Stimulated activated CD8-positive, alpha-beta memory T cell treated with anti-CD3 and anti-CD28 coated beads, Interleukin-7, amount 100 ng/mL, for 1 hour (primary cell): ENCODE results near the gene TMEM52.
"Not testable (repeated sequence)": the region's sequence is repeated elsewhere in the genome, so short reads cannot be mapped to it uniquely, and the experiment has no call there.

Source experiments
- DNase-seq, 2 donors: peaks; one replicate each; pipeline ENCODE4 v3.0.0-alpha.2; 2020; ENCODE audit warnings: low read depth in 2 of 2

The TMEM52 gene

GRCh38 chr1:1946540-1946939 lies 27.5 kb upstream of the TMEM52 start:
- no peak for DNase-seq

DNA sequence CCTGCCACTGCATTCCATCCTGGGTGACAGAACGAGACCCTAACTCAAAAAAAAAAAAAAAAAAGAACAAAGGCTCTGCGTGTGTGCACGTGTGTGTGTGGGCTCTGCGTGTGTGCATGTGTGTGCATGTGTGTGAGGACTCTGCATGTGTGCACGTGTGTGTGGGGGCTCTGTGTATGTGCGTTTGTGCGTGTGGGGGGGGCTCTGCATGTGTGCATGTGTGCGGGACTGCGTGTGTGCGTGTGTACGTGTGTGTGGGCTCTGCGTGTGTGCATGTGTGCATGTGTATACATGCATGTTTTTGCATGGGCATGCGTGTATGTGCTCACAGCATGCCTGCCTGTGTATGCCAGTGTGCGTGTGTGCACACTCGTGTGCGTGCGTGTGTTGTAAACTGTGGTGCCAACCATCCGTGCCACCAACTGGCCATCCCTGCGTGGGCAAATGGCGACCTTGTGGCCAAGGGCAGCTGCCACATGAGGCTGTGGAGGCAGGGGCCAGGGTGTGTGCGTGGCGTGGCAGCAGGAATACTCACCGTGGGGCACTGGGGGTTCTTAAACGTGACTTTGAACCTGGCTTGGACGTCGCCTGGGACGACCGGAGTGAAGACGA lies 26.8 kb upstream of the TMEM52 start:
- no peak for DNase-seq

DNA sequence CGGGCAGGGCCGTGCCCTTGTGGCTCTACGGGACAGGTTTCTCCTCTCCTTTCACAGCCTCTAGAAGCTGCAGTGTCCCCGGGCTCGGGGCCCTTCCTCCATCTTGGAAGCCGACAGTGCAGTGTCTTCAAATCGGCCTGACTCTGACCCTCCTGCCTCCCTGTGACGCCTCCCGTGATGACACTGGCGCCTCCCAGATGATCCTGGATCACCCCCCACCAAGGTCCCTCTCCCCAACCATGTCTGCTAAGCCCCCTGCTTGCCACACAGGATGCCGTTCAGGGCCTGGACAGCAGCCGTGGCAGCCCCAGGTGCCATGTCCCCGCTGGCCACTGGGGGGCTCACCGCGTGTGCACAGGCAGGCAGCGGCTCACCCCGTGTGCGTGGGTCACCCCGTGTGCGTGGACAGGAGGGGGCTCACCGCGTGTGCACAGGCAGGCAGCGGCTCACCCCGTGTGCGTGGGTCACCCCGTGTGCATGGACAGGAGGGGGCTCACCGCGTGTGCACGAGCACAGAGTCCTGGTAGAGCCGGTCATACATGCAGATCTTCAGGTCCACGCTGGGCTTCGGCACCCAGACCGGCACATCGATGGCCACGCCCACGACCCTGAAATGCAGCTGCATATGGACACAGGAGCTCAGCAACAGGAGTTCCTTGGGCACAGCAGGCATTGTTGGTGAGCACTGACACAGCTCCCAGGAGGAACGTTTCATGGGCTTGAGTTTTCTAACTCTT lies 24.9 kb upstream of the TMEM52 start:
- DNase-seq = peak; percentile 19 to 43

- no peak for DNase-seq
Measured at GRCh38 chr1:1942753-1943656, 23.9 kb upstream of the TMEM52 start.

- no peak for DNase-seq
Measured at GRCh38 chr1:1941868-1942752, 23.0 kb upstream of the TMEM52 start.

DNA sequence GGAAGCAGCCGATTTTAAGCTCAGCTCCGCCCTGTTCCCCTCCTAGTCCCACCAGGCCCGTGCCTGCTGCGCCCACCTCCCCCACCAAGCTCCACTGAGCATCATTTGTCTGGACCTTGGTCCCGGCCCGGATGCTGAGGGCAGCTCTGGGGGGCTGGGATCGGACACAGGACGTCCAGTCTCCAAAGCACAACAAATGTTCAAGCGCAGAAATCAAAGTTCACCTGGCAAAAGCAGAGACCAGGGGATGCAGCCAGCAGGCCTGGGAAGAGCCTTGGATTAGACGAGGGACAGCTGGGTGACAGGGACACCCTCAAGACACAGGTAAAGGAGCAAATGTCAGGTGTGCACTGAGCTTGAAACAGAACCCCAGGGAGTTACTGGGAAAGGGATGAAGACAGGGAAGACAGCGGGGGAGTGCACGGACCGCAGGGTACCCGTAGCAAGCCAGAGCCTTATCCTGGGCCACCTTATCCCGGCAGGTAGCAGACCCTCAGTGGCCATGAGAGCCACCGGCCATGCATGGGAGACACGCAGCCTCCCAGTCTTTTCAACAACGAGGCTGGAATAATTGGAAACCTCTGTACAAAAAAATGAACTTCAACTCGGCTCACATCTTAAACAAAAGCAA lies 22.2 kb upstream of the TMEM52 start:
- no peak for DNase-seq

GRCh38 chr1:1940123-1940425 lies 21.0 kb upstream of the TMEM52 start:
- no peak for DNase-seq

- no peak for DNase-seq
Measured at GRCh38 chr1:1939296-1940122, 20.4 kb upstream of the TMEM52 start.

DNA sequence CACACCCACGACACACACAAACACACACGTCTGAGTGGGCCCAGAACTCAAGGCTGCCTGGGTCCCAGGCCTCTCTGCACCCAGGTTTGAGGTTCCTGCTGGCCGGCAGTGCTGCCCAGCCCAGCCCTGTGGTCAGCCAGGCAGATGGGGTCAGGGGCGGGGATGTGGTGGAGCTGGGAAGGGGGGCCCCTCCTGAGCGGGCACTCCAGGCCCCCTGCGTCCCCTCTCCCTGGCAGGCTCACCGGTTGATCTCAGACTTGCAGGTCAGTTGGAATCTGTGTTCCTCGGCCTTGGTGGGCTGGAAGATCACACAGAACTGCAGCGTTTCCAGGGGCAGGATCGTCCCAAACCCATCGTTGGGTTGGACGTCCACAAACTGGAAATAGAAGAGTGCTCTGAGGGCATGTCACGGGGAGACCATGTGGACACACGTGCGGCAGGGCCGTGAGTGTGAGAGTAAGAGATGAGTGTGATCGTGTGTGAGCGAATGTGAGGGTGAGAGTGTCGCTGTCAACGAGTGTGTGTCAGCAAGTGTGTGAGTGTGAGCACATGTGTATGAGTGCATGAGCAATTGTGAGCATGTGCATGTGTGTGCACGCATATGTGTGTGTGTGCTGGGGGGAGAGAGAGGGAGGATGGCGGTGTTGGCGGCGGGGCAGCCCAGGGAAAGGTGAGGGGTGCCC lies 19.7 kb upstream of the TMEM52 start:
- no peak for DNase-seq

DNA sequence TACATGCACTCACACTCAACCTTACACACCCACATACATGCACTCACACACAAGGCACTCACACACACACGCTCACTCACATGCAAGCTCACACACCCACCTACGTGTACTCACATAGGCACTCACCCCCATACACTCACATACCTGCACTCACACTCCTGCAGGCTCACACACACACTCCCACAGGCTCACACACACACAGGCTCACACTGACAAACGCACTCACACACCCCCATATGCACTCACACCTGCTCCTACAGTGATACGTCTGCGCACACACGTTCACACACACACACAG lies 19.1 kb upstream of the TMEM52 start:
- no peak for DNase-seq

DNA sequence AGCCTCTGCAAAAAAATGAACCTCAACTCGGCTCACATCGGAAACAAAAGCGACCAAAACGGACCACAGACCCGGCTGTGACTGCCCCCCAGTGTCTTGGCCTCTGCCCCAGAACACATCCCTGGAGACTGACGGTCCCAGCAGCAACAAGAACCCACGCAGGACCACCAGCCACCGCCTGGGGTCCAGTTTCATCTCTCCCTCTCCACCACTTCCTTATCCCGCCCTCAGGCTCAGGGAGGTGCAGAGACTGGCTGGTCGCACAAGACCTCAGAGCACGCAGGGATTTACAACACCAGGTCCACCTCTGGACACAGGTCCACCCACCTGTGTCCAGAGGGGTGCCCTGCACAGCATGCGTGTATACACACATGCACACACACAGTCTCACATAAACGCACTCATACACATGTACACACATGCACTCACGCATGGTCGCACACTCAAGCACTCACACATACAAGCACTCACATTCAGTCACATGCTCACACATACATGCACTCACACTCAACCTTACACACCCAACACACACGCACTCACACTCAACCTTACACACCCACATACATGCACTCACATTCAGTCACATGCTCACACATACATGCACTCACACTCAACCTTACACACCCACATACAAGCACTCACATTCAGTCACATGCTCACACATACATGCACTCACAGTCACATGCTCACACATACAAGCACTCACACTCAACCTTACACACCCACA lies 18.6 kb upstream of the TMEM52 start:
- DNase-seq = no peak

GRCh38 chr1:1937061-1937460 lies 18.0 kb upstream of the TMEM52 start:
- no peak for DNase-seq

DNA sequence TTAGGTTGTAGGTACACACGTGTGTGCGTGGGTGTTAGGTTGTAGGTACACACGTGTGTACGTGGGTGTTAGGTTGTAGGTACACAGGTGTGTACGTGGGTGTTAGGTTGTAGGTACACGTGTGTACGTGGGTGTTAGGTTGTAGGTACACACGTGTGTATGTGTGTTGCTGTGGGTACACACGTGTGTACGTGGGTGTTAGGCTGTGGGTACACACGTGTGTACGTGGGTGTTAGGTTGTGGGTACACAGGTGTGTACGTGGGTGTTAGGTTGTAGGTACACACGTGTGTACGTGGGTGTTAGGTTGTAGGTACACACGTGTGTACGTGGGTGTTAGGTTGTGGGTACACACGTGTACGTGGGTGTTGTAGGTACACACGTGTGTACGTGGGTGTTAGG lies 15.8 kb upstream of the TMEM52 start:
- DNase-seq = not testable (repeated sequence)

GRCh38 chr1:1929639-1930545 lies 10.8 kb upstream of the TMEM52 start:
- no peak for DNase-seq

- DNase-seq = no peak
Measured at GRCh38 chr1:1929102-1929638, 10.1 kb upstream of the TMEM52 start.

- no peak for DNase-seq
Measured at GRCh38 chr1:1928231-1929101, 9.4 kb upstream of the TMEM52 start.

- DNase-seq = no peak
Measured at GRCh38 chr1:1927751-1928150, 8.7 kb upstream of the TMEM52 start.
